Activated CD8-positive, alpha-beta T cell treated with anti-CD3 and anti-CD28 coated beads, Interleukin-2, amount 10 ng/mL, durations not matched to agents 7 days and 5 days (primary cell): ENCODE measurements around the gene UPF1. TPM values are rescaled to one million over a fixed set of nuclear protein-coding genes. Genes with fewer than 3 reads are reported as not detected.
"Not testable (repeated sequence)": the region's sequence is repeated elsewhere in the genome, so short reads cannot be mapped to it uniquely, and the experiment has no call there.

Source experiments
- ATAC-seq: fragments of 150-1000 bp; cut with Tn5 transposase; one replicate; pipeline ENCODE4 v1.10.0; 2021; ENCODE audit warnings: moderate library complexity
- CTCF ChIA-PET: fragments of 350-600 bp; sonication (Branson Sonifier 250); formaldehyde crosslinking; loops from one replicate; lab custom pipeline; 2021; ENCODE audit warnings: antibody characterized with exemption; lab: Charles Lee
- POLR2A ChIA-PET: fragments of 350-600 bp; sonication (Branson Sonifier 250); formaldehyde crosslinking; loops from one replicate; lab custom pipeline; 2021; ENCODE audit warnings: antibody characterized with exemption; lab: Charles Lee
- DNase-seq: peaks from one replicate; pipeline ENCODE4 v3.0.0-alpha.2; 2020
- H3K27ac Mint-ChIP-seq: one replicate; pipeline ENCODE4 v1.8.0; 2021; ENCODE audit warnings: mild to moderate bottlenecking, mixed read lengths
- H3K27me3 Mint-ChIP-seq: one replicate; pipeline ENCODE4 v1.8.0; 2021; ENCODE audit warnings: low read depth, mixed read lengths
- H3K36me3 Mint-ChIP-seq: one replicate; pipeline ENCODE4 v1.8.0; 2021; ENCODE audit warnings: low read depth, mixed read lengths
- H3K4me1 Mint-ChIP-seq: one replicate; pipeline ENCODE4 v1.8.0; 2021; ENCODE audit warnings: low read depth, mixed read lengths
- H3K4me3 Mint-ChIP-seq: one replicate; pipeline ENCODE4 v1.8.0; 2021; ENCODE audit warnings: mild to moderate bottlenecking, mixed read lengths
- H3K9me3 Mint-ChIP-seq: one replicate; pipeline ENCODE4 v1.8.0; 2022; ENCODE audit warnings: mixed read lengths; ENCODE audit not compliant: insufficient read depth
- total RNA-seq, 2 experiments: library from RNA; stranded (reverse); gene quantifications; one replicate each; pipeline ENCODE4 v1.2.3, GENCODE V29; 2021

The UPF1 gene
- total RNA-seq, 2 experiments from 2014 or later, result 81.8 to 84.0 TPM

GRCh38 chr19:18802354-18802753 is 29.4 kb upstream of the UPF1 start:
- no peak for DNase-seq
- Mint-ChIP-seq H3K36me3 (no peaks in the 10 kb centered on the region), H3K4me3 (no peak overlapping the region), H3K4me1 (no peaks in the 10 kb centered on the region), H3K27me3 (peaks cover 2% of the 10 kb centered on the region), H3K27ac (no peak overlapping the region), H3K9me3 (no peaks in the 10 kb centered on the region)
- no peak for ATAC-seq
- POLR2A ChIA-PET, result no interaction called here
- CTCF ChIA-PET, result no interaction called here

- Mint-ChIP-seq H3K27me3 (no peaks in the 10 kb centered on the region), H3K4me1 (no peaks in the 10 kb centered on the region), H3K36me3 (no peaks in the 10 kb centered on the region), H3K9me3 (no peaks in the 10 kb centered on the region), H3K4me3 (no peak overlapping the region), H3K27ac (no peak overlapping the region)
- DNase-seq (no peak), ATAC-seq (no peak)
- POLR2A ChIA-PET, result no interaction called here
- CTCF ChIA-PET, result no interaction called here
Observed at GRCh38 chr19:18803550-18804138, 28.1 kb upstream of the UPF1 start.

- CTCF ChIA-PET, result no interaction called here
- POLR2A ChIA-PET, result no interaction called here
- H3K27ac Mint-ChIP-seq, result no peak overlapping the region
Observed at GRCh38 chr19:18804139-18804601, 27.6 kb upstream of the UPF1 start.

GRCh38 chr19:18804643-18805042 is 27.1 kb upstream of the UPF1 start:
- DNase-seq (no peak), ATAC-seq (no peak)
- CTCF ChIA-PET, result no interaction called here
- H3K9me3 Mint-ChIP-seq, result no peaks in the 10 kb centered on the region
- POLR2A ChIA-PET, result no interaction called here
- H3K27me3 Mint-ChIP-seq, result peaks cover 3% of the 10 kb centered on the region
- H3K4me1 Mint-ChIP-seq, result peaks cover 4% of the 10 kb centered on the region
- H3K36me3 Mint-ChIP-seq, result no peaks in the 10 kb centered on the region
- no peak overlapping the region for H3K27ac Mint-ChIP-seq
- H3K4me3 Mint-ChIP-seq, result no peak overlapping the region

More at GRCh38 chr19:18804139-18804601, 27.6 kb upstream of the UPF1 start:
- DNase-seq, result no peak
- Mint-ChIP-seq H3K4me1 (peaks cover 2% of the 10 kb centered on the region), H3K27me3 (no peaks in the 10 kb centered on the region), H3K9me3 (no peaks in the 10 kb centered on the region), H3K36me3 (no peaks in the 10 kb centered on the region), H3K4me3 (no peak overlapping the region)
- ATAC-seq, result no peak

GRCh38 chr19:18807861-18808331 is 23.9 kb upstream of the UPF1 start:
- peaks cover 3% of the 10 kb centered on the region for H3K27me3 Mint-ChIP-seq
- ATAC-seq (no peak), DNase-seq (no peak)
- H3K4me1 Mint-ChIP-seq, result peaks cover 4% of the 10 kb centered on the region
- no peaks in the 10 kb centered on the region for H3K9me3 Mint-ChIP-seq
- H3K27ac Mint-ChIP-seq, result no peak overlapping the region
- ChIA-PET CTCF (no interaction called here), POLR2A (no interaction called here)
- no peak overlapping the region for H3K4me3 Mint-ChIP-seq
- no peaks in the 10 kb centered on the region for H3K36me3 Mint-ChIP-seq

- DNase-seq (no peak), ATAC-seq (no peak)
- Mint-ChIP-seq H3K27ac (no peak overlapping the region), H3K4me1 (peaks cover 4% of the 10 kb centered on the region), H3K9me3 (no peaks in the 10 kb centered on the region), H3K27me3 (peaks cover 3% of the 10 kb centered on the region), H3K36me3 (no peaks in the 10 kb centered on the region), H3K4me3 (no peak overlapping the region)
- POLR2A ChIA-PET, result no interaction called here
- CTCF ChIA-PET, result no interaction called here
Observed at GRCh38 chr19:18809149-18809868, 22.4 kb upstream of the UPF1 start.

- CTCF ChIA-PET, DNase-seq, POLR2A ChIA-PET, H3K27me3 Mint-ChIP-seq, H3K27ac Mint-ChIP-seq, H3K9me3 Mint-ChIP-seq, H3K4me1 Mint-ChIP-seq, ATAC-seq, H3K4me3 Mint-ChIP-seq, H3K36me3 Mint-ChIP-seq: not testable (repeated sequence)
Observed at GRCh38 chr19:18811638-18812037, 20.1 kb upstream of the UPF1 start.

GRCh38 chr19:18814063-18814462 is 17.7 kb upstream of the UPF1 start:
- DNase-seq (no peak), ATAC-seq (no peak)
- peaks cover 3% of the 10 kb centered on the region for H3K27me3 Mint-ChIP-seq
- H3K9me3 Mint-ChIP-seq, result no peaks in the 10 kb centered on the region
- H3K4me1 Mint-ChIP-seq, result peaks cover 3% of the 10 kb centered on the region
- H3K27ac Mint-ChIP-seq, result no peak overlapping the region
- H3K36me3 Mint-ChIP-seq, result no peaks in the 10 kb centered on the region
- POLR2A ChIA-PET, result no interaction called here
- no peak overlapping the region for H3K4me3 Mint-ChIP-seq
- CTCF ChIA-PET, result no interaction called here

- ChIA-PET CTCF (no interaction called here), POLR2A (no interaction called here)
- no peak overlapping the region for H3K4me3 Mint-ChIP-seq
- no peaks in the 10 kb centered on the region for H3K9me3 Mint-ChIP-seq
- H3K27me3 Mint-ChIP-seq, result no peaks in the 10 kb centered on the region
- no peaks in the 10 kb centered on the region for H3K4me1 Mint-ChIP-seq
- DNase-seq (no peak), ATAC-seq (no peak)
- no peaks in the 10 kb centered on the region for H3K36me3 Mint-ChIP-seq
- H3K27ac Mint-ChIP-seq, result no peak overlapping the region
Observed at GRCh38 chr19:18815673-18816072, 16.1 kb upstream of the UPF1 start.

GRCh38 chr19:18816645-18817044 is 15.1 kb upstream of the UPF1 start:
- ATAC-seq, POLR2A ChIA-PET, CTCF ChIA-PET, H3K9me3 Mint-ChIP-seq, H3K4me3 Mint-ChIP-seq, DNase-seq, H3K27me3 Mint-ChIP-seq, H3K4me1 Mint-ChIP-seq, H3K36me3 Mint-ChIP-seq, H3K27ac Mint-ChIP-seq: not testable (repeated sequence)

GRCh38 chr19:18817574-18817973 is 14.2 kb upstream of the UPF1 start:
- Mint-ChIP-seq H3K27ac (no peak overlapping the region), H3K36me3 (no peaks in the 10 kb centered on the region), H3K4me3 (no peak overlapping the region), H3K9me3 (no peaks in the 10 kb centered on the region), H3K27me3 (no peaks in the 10 kb centered on the region), H3K4me1 (no peaks in the 10 kb centered on the region)
- ChIA-PET CTCF (no interaction called here), POLR2A (interaction anchor here (0.5 kb wide), 1 partner anchor 53 kb away, joined by 3 read pairs; no protein-coding TSS in a partner anchor)
- no peak for ATAC-seq
- no peak for DNase-seq

GRCh38 chr19:18828786-18829185 is 3.0 kb upstream of the UPF1 start:
- DNase-seq, result no peak
- Mint-ChIP-seq H3K4me1 (peaks cover 11% of the 10 kb centered on the region), H3K36me3 (peaks cover 12% of the 10 kb centered on the region), H3K27ac (no peak overlapping the region), H3K27me3 (peaks cover 10% of the 10 kb centered on the region), H3K9me3 (no peaks in the 10 kb centered on the region), H3K4me3 (no peak overlapping the region)
- ATAC-seq, result no peak
- ChIA-PET CTCF (interaction anchor here (1.6 to 11.6 kb wide), 2 partner anchors 17 to 234 kb away, joined by 3 to 104 read pairs; no protein-coding TSS in a partner anchor), POLR2A (interaction anchor here (0.7 to 0.9 kb wide), 2 partner anchors 21 to 204 kb away, joined by 3 read pairs; partner anchors contain the start of gene SUGP2)
